HS-5 (cell line): ENCODE results near the gene SLC7A6OS.

ENCODE experiments used
- DNase-seq: peaks from one replicate; pipeline ENCODE4 v3.0.0-alpha.2; 2012; ENCODE audit warnings: low read depth

SLC7A6OS gene

DNA sequence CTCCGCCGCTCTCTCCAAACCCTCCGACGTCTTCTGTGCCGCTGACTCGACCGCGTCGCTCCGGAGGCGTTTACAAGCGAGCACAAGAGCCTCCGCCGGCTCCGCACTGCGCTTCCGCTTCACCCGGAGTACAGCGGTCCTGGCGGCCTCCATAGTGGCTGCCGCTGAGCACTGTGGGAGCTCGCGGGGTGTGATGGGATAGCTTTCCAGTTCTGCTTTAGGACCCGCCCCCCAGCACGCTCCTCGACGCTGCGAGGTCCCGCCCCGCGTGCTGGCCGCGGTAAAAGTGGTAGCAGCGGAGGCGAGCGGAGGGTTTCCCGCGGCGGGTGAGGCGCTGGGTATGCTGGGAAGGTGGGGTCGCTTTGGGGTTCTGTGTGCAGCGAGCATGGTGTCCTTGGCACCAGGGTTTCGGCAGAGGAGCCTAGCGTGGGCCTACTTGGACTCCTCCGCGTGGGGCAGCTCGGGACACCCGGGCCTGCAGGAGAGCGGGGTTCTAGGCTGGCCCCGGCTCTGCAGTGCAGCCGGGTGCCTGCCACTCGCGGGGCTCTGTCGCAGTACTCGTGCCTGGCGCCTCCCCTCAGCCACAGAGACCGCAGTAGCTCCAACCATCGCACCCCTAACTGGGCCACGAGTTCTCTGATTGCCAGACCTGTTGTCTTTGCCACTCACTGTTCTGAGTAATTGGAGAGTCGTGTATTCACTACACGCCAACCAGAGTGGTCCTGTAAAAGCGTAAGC, at the start of gene SLC7A6OS, which contains the start of gene PRMT7:
Gene SLC7A6OS (minus strand): TSS at position 173 of the 738 bp plus-strand sequence. CDS start 20 bp downstream, at position 153.
Gene PRMT7 (plus strand): TSS at position 246 of the 738 bp plus-strand sequence. CDS start 4,961 bp downstream, outside the sequence.
- DNase-seq, result peak; percentile 53

DNA sequence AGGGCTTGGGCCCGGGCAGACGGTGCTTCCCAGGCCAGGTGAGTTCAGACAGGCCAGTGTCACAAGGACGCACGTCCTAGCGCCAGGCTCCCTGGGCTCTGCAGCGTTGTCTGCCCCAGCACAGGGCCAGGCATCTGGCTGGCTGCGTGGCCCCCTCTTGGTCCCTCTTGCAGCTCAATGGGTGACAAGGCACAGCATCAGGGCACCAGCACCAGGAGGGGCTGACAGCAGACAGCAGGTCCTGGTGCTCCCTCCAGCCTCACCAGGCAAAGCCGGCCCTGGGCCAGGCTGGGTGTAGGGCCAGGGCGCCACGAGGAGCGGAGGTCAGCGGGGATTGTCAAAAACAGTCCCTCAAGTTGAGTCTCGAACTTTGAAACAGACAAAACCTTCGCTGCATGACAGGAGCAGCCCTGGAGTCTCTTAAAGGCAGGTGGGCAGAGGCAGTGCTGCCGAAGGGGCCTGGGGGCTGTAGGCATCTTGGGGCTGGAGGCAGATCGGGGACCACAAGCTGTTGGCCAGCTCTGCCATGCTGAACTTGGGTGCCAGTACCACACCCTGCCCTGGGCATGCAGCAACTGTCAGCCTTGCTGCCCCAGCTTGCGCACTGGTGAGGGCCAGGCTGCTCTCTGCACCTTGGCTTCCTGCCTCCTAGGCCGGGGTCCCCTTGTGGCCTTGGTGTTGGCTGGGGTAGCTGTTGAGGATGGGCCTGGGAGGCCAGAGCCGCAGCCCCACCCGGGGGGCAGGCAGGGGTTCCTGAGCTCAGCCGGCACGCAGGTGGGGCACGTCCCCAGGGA, 48.8 kb upstream of the SLC7A6OS start:
- DNase-seq, result no peak

DNA sequence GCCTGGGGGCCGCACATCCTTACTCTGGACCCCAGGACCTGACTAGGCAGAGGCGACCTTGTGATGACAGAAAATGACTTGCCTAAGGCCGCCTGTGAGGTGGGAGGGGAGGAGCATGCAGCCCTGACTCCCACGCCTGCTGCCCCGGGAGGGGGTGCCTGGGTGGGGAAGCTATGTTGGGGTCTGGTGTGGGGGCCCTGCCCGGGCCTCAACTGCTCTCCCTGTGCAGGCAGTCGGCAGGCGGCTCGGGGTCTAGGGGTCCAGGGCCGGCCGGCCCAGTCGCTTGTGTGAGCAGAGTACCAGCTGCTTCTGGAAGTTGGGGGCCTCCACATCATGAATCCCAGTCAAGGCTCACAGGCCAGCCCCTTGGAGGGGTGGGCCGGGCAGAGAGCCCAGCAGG, 48.2 kb upstream of the SLC7A6OS start:
- DNase-seq, result no peak

DNA sequence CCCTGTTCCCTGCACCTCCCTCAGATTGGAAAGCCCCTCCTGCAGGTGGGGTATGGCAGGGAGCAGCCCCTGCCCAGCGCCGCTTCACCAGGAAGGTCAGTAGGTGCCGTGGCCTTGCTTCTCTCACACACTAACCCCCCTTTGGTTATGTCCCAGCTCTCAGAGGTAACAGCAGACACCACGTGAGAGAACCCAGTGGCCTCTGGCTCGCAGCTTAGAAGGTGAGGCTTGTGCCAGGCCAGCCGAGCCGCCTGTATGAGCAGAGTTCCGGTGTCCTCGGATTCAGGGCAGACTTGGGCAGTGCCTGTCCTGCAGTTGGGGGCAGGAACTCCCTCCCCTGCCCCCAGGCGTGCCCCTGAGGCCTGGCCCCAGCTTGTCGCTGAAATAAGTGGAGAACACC, 47.2 kb upstream of the SLC7A6OS start:
- DNase-seq, result no peak

DNA sequence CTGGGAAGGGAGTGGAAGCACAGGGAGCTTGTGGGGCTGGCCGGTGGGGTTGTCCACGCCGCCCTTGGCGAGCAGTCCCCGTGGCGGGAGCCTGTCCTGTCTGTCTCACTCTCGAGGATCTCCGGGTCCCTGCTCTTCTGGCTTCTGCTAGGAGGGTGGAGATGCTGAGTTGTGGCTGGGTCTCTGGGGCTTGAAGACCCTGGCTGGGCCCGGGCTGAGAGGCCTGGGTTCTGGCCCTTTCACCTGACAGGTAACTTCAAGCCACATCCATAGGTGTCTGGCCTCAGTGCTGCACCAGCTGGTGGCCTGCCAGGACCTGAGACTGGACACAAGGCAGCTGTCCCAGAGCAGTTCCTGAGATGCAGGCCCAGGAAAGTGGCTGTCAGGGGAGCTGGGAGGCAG, 46.8 kb upstream of the SLC7A6OS start:
- no peak for DNase-seq

DNA sequence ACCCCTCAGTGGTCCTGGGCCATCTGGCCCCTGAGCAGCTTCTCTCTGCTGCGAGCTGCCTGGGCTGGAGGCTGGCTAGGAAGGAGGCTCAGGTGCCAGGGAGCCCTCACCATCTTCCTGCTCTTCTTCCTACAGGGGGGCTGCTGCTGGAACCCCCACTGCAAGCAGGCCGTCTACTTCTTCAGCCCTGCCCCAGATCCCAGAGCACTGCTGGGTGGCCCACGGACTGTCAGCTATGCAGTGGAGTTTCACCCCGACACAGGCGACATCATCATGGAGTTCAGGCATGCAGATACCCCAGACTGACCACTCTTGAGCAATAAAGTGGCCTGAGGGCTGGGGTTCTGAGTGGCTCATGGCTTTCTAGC, 46.2 kb upstream of the SLC7A6OS start:
- DNase-seq, result no peak

DNA sequence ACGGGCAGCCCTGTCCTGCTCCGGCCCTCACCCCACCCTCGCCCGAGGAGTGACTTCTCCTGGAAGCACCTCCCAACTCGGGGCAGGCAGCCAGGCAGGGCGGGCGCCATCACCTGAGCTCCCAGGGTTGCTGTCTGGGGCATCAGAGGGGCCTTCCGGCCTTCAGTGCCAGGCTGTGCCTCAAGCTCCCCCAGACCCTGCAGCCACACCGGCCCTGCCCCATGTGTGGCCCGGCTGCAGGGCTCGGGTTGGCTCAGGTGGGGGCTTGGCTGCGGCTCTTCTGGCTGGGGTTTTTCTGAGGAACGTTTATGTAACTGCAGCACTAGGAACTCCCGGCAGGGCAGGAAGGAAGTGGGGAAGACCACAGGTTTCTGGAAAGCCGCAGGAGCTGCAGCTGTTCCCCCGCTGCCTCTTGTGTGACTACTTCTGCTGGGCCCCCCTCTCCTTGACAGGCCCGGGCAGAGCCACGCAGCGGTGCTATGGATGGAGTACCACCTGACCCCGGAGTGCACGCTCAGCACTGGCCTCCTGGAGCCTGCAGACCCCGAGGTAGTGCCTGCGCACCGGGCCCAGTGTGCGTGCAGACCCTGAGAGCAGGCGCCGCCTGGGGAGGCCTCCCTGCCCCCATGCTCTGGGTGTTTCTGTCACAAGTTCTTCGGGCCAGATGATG, 45.6 kb upstream of the SLC7A6OS start:
- DNase-seq, result no peak

DNA sequence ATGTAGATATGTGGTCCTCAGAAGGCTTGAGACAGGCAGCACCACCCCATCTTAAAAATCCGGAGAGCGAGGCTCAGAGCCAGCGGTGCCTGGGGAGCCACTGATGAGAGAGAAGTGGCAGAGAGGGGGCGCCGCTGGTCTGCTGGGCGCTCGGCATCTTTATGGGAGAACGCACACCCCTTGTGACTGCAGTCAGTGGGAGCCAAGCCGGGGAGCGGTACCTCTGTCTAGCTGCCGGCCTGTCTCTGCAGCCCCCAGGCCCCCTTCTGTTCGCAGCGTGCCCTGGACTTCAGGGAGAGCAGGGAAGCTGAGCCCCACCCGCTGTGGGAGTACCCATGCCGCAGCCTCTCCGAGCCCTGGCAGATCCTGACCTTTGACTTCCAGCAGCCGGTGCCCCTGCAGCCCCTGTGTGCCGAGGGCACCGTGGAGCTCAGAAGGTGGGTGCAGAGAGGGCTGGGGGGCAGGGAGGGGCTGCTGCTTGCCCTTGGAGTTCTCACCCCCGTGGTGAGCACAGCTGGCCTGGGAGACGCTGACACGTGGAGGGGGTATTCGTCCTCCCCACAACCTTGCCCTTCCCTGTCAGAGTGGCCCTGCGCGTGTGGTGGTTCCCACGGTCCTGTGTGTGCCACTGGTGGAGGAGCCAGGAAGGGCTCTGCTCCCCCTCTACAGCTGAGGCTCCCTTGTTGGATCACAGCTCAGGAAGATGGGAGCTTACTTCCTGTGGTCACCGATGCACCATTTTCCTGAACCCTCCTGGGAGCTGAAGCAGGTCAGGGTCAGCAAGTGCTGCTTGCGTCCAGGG, 44.9 kb upstream of the SLC7A6OS start:
- DNase-seq, result no peak

DNA sequence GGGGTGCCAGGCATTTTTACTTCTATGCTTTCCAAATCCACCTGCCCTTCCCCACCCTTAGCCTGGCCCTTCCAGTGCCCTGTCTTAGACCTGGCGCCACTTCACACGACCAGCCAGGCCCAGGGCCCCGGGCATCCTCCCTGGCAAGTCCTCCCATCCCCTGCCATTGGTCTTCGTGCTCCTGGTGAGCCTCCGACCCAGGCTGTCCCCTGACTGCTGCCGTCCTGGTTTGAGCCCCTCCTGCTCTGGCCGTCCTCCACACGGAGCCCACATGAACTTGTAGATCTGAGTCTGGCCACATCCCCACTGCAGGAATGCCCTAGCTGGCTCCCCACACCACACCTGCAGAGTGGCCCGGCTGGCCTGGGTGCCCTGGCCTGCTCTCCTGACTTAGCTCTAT, 44.1 kb upstream of the SLC7A6OS start:
- no peak for DNase-seq

DNA sequence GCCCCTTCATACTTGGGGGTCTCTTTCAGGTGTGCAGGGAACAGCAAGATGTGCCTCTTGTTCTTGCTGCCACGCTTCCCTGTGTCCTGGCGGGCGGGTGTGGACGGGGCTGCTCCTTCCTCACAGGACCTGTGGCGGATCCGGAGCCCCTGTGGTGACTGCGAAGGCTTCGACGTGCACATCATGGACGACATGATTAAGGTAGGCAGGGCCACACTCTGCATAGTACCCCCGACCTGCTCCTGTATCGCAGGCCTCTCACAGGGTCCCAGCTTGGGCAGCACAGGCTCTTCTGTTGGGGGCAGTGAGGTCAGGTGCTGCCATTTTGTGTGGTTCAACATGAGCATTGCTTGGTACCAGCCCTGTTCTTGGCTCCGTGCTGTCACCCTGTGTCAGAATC, 42.6 kb upstream of the SLC7A6OS start:
- DNase-seq, result no peak

DNA sequence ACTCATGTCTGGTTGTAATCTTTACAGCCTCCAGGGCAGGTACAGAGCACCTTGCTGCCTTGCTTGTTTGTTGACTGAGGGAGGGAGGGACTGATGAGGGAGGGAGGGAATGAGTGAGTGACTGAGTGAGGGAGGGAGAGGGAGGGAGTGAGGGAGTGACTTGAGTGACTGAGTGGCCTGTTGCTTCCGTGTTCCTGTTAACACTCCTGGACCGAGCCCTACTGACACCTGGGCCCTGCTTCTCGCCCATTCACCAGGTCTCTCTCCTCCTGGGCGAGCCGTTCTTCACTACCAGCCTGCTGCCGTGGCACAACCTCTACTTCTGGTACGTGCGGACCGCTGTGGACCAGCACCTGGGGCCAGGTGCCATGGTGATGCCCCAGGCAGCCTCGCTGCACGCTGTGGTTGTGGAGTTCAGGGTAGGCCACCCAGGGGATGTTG, 41.3 kb upstream of the SLC7A6OS start:
- no peak for DNase-seq

DNA sequence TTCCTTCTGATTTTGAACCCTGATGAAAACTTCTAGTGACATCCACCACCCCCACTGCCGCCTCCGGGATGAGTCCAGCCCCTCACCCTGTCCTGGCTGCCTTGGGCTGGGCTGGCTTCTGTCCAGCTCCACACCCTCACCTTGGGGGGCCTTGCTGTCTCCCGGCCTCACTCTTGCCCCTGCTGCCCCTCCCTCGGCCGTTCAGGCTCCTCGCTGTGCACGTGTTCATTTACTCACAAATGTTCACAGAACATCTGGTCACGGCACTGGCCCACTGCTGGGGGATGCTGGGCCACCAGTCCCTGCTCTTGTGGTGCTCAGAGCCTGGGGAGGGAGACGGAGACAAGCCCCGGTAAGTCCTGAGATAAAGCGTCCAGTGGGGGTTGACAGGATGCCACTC, 40.7 kb upstream of the SLC7A6OS start:
- no peak for DNase-seq

DNA sequence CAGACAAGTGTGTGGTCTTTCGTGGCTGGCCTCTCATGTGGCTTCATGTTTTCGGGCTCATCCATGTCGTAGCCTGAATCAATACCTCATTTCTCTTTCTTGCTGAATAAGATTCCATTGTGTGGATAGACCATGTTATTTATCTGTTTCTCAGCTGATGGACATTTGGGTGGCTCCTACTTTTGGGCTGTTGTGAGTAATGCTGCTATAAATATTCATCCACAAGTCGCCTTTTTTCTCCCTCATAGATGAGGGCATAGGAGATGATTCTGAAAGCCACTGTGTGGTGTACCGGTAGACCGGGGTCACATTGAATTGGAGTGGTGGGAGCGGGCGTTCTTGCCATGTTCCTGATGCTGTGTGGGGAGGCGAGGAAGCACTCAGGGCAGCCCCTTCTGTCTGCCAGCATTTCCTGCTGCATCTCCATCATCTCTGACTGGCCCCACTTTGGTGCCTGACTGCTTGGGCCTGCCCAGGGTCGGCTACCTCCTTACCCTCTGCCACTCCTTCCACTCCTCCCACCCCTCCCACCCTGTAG, 40.1 kb upstream of the SLC7A6OS start:
- DNase-seq, result no peak

DNA sequence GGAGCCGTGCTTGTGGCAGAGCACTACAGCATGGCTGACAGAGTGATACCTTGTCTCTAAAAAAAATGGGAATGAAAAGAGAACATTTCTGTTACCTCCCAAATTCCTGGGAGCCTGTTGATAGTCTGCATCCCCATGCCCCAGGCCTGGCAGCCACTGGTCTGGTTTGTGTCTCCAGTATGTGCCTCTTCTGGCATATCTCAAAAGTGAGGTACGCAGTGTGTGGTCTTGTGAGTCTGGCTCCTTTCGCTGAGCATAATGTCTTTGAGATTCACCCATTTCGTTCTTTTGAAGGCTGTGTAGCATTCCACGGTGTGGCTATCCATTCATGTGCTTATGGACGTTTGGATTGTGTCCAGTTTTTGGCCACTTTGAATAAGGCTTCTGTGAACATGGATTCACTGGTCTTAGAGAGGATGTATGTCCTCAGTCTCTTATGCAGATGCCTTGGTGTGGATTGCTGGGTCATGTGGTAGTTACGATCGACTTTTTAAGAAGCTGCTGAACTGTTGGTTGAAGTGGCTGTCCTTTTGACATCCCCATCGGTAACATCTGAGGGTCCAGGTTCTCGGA, 39.2 kb upstream of the SLC7A6OS start:
- DNase-seq, result no peak

DNA sequence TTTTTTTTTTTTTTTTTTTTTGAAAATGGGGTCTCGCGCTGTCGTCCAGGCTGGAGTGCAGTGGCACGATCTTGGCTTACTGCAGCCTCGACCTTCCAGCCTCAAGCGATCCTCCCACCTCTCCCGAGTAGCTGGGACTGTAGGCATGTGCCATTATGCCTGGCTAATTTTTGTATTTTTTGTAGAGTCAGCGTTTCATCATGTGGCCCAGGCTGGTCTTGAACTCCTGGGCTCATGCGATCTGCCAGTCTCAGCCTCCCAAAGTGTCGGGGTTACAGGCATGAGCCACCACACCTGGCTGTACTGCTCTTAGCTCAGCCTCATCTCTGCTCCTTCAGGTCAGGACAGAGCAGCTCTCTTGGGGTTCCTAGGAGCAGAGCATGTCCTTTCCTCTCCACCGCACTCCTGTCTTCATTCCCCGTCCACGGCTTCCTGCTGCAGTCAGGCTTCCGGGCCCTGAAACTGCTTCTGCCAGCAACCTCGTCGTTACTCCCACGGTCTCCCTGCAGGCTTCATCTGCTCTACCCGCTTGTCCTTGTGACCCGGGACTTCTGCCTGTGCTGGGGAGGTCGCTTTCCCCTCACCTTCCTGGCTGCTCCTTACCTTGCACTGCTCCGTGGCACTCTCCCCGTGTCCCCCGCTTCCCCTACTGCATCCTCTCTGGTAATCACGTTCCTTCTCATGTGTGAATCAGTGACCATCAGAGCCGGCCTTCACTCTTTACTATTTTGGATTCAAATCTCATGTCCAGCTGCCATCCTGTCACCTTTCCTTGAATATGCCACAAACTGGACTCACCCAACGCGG, 38.1 kb upstream of the SLC7A6OS start:
- DNase-seq, result no peak

DNA sequence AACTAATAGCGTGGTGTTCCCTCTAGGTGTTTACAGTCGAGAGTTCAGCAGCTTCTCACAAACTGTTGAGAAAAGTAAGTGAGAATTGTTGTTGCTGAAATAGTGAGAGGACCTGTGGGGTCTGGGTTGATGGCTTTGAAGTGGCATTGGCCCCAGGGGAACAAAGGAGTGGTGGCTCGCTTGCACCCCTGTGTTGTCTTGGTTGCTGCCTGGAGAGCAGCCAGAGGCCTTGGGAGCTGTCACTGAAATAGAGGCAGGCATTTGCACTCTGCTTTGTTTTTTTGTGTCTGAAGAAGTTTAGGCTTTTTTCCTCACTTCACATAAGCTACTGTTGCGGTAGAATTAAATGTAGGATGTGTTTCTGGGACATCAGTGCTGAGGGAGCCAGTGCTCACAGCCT, 36.9 kb upstream of the SLC7A6OS start:
- DNase-seq, result no peak

DNA sequence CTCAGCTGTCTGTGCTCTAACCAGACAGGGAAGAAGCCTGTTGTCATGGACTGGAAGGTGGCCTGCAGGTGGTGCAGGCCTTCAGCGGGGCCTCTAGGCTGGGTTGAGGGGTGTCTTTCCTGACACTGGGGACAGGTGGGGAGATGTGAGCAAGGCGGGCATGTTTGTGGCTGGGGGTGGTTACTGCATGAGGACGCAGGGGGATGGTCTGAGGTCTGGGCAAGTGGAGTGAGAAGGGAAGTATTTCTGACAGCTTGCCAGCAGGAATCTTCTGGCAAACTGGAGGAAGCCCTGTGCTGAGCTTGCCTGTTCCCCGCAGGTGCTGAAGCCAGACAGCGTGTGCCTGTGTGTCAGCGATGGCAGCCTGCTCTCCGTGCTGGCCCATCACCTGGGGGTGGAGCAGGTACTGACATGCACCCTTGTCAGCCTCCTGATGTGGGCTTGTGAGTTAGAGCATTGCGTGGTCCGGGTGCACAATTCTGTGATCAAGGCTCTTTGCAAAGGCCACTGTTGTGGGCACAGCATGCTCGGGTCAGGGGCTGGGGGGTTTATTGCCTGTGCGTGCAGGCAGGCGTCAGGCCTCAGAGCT, 36.2 kb upstream of the SLC7A6OS start:
- DNase-seq, result no peak

DNA sequence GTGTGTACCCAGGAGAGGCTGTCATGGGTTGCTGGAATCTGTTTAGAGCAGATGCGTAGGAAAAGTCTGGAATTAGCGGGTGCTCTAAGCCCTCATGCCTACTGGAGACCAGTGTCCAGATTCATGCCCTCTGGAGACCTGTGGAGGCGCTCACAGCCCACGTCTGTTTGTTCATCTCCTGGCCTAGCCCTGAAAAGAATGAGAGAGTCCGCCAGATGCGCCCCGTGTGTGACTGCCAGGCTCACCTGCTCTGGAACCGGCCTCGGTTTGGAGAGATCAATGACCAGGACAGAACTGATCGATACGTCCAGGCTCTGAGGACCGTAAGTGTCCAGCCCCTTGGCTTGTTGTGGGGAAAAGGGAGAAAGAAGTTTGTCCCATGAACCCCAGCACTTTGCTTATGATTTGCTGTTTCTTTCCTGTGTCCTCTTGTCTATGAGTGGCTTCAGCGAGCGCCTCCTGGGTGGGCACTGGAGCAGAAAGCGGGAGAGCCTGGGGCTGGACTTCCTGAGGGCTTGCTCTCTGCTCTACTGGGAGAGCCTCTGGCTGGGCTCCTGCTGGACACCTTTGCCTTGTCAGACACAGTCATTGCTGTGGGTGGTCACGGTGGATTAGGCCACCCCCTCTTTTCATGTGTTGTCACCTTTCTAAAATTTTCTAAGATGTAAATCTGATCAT, 35.4 kb upstream of the SLC7A6OS start:
- DNase-seq, result no peak

DNA sequence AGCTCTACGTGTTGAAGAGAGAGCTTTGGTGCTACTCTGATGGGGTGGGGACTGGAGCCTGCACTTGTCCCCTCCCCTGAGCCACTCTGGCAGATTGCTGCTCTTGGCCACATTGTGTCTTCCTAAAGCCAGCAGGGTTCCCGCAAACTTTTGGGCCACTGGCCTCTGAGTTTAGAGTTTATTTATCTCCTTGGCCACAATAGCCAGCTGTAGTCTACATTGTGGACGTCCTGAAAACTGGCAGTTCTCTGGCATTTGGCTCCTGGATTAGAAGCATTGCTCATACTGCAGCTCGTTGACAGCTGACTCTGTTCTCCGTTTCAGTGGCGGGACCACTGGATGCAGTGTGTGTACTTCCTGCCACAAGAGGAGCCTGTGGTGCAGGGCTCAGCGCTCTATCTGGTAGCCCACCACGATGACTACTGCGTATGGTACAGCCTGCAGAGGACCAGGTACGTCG, 34.6 kb upstream of the SLC7A6OS start:
- DNase-seq, result no peak
